Measurements from ENCODE around the gene TMC1.

DNA sequence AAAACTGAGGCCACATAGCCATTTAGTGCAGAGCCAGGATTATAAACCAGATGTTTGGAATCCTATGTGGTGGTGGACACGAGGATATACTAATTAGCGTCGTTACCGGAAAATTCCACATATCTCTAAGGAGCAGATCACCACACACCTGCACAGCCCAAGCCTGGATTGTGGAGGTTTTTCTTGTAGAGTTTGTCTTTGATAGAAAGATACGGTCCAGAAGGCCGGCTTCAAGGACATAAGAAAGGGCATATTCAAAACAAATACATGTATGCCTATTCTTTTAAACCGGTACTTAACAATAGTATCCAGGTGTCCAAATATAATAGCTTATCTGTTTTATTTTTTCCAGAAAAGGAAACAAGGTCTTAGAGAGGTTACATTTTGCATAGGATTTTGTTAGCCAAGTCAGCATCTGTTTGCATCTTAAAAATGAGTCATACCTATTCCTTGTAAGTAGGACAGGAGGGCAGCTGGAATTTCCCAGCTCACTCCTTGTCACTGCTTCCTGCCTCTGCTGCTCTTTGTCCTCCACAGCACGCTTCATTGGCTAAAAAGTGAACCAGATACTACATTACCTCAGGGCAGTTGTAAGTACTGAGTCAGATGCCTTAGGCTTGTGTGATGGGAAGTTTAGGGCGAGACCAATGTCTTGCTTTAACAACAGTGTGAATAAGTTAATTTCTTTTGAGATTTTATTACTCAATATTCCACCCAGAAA, 3.6 kb downstream of the TMC1 start:
- TF ChIP-seq, protein P1, sequence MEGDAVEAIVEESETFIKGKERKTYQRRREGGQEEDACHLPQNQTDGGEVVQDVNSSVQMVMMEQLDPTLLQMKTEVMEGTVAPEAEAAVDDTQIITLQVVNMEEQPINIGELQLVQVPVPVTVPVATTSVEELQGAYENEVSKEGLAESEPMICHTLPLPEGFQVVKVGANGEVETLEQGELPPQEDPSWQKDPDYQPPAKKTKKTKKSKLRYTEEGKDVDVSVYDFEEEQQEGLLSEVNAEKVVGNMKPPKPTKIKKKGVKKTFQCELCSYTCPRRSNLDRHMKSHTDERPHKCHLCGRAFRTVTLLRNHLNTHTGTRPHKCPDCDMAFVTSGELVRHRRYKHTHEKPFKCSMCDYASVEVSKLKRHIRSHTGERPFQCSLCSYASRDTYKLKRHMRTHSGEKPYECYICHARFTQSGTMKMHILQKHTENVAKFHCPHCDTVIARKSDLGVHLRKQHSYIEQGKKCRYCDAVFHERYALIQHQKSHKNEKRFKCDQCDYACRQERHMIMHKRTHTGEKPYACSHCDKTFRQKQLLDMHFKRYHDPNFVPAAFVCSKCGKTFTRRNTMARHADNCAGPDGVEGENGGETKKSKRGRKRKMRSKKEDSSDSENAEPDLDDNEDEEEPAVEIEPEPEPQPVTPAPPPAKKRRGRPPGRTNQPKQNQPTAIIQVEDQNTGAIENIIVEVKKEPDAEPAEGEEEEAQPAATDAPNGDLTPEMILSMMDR (IDR thresholded peaks at IDR 0.05): no peak
- no peak for TF ChIP-seq POLR2A (IDR thresholded peaks at IDR 0.05)

Data from ovary (tissue), 3 donors.